NCI-H1436 treated with DMSO at 0.1 percent for 48 hours (cell line): ENCODE results near the gene MAP1A.

ENCODE experiments used
- DNase-seq: peaks from one replicate; lab custom pipeline; 2025; lab: John Stamatoyannopoulos, UW

Gene MAP1A

GRCh38 chr15:43511012-43511885 lies 6.2 kb upstream of the MAP1A start:
- DNase-seq: no peak

- DNase-seq: no peak
Measured at GRCh38 chr15:43513550-43513949, 3.9 kb upstream of the MAP1A start.

- no peak for DNase-seq
Measured at GRCh38 chr15:43514241-43515057, 3.0 kb upstream of the MAP1A start.

- DNase-seq: no peak
Measured at GRCh38 chr15:43515741-43516140, 1.7 kb upstream of the MAP1A start.

GRCh38 chr15:43516185-43516584 lies 1.2 kb upstream of the MAP1A start:
- DNase-seq: no peak

GRCh38 chr15:43516801-43517353 lies 531 bp upstream of the MAP1A start:
- no peak for DNase-seq

GRCh38 chr15:43518197-43518761 lies 871 bp downstream of the MAP1A start:
- DNase-seq: peak; percentile 22

- DNase-seq: no peak
Measured at GRCh38 chr15:43519196-43519595, 1.8 kb downstream of the MAP1A start.

GRCh38 chr15:43520138-43520537 lies 2.7 kb downstream of the MAP1A start:
- DNase-seq: no peak

- DNase-seq: no peak
Measured at GRCh38 chr15:43521419-43521818, 4.0 kb downstream of the MAP1A start.

GRCh38 chr15:43522247-43522646 lies 4.8 kb downstream of the MAP1A start:
- DNase-seq: no peak

GRCh38 chr15:43523646-43524045 lies 6.2 kb downstream of the MAP1A start:
- DNase-seq: no peak

GRCh38 chr15:43524254-43524845 lies 6.9 kb downstream of the MAP1A start:
- DNase-seq: no peak

GRCh38 chr15:43525131-43525530 lies 7.7 kb downstream of the MAP1A start:
- no peak for DNase-seq

- no peak for DNase-seq
Measured at GRCh38 chr15:43526261-43526930, 9.0 kb downstream of the MAP1A start.

- no peak for DNase-seq
Measured at GRCh38 chr15:43527016-43527801, 9.8 kb downstream of the MAP1A start.

- DNase-seq: no peak
Measured at GRCh38 chr15:43527802-43528541, 10.6 kb downstream of the MAP1A start.

- no peak for DNase-seq
Measured at GRCh38 chr15:43528542-43529007, 11.2 kb downstream of the MAP1A start.

- no peak for DNase-seq
Measured at GRCh38 chr15:43529141-43529540, 11.7 kb downstream of the MAP1A start.
